Hepatocyte (in vitro differentiated cells): ENCODE data around the gene GLP1R.

Source experiments
- EZH2 ChIP-seq: fragments of 200-600 bp; sonication (generic); IDR thresholded peaks from 2 replicates; pipeline ENCODE4 v1.6.1; 2016; ENCODE audit warnings: antibody characterized with exemption, mild to moderate bottlenecking, borderline replicate concordance
- EZH2phosphoT487 ChIP-seq: fragments of 200-600 bp; sonication (generic); IDR thresholded peaks from one replicate; pipeline ENCODE4 v1.6.1; 2018; ENCODE audit warnings: antibody characterized with exemption, mild to moderate bottlenecking, low read depth, moderate library complexity; ENCODE audit not compliant: unreplicated experiment, severe bottlenecking
- TF ChIP-seq, protein P1 (sequence below): fragments of 200-600 bp; sonication (generic); IDR thresholded peaks from 2 replicates; pipeline ENCODE4 v1.5.1; 2016; ENCODE audit warnings: antibody characterized with exemption, mild to moderate bottlenecking; ENCODE audit not compliant: poor library complexity

GRCh38 chr6:39084506-39084905, 35.9 kb downstream of the GLP1R start:
- TF ChIP-seq, protein P1, sequence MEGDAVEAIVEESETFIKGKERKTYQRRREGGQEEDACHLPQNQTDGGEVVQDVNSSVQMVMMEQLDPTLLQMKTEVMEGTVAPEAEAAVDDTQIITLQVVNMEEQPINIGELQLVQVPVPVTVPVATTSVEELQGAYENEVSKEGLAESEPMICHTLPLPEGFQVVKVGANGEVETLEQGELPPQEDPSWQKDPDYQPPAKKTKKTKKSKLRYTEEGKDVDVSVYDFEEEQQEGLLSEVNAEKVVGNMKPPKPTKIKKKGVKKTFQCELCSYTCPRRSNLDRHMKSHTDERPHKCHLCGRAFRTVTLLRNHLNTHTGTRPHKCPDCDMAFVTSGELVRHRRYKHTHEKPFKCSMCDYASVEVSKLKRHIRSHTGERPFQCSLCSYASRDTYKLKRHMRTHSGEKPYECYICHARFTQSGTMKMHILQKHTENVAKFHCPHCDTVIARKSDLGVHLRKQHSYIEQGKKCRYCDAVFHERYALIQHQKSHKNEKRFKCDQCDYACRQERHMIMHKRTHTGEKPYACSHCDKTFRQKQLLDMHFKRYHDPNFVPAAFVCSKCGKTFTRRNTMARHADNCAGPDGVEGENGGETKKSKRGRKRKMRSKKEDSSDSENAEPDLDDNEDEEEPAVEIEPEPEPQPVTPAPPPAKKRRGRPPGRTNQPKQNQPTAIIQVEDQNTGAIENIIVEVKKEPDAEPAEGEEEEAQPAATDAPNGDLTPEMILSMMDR, result no peak
- no peak for TF ChIP-seq EZH2
- TF ChIP-seq EZH2phosphoT487, result no peak
